GM12892 (cell line): ENCODE measurements around the gene CSAD.

Experiments
- POLR2A ChIP-seq: IDR thresholded peaks from 2 replicates; pipeline ENCODE4 v1.6.1; 2011; ENCODE audit warnings: low read depth, low read length, control low read depth
- POLR2AphosphoS5 ChIP-seq: IDR thresholded peaks from 2 replicates; pipeline ENCODE4 v1.6.1; 2011; ENCODE audit warnings: low read depth, low read length, control low read depth
- TAF1 ChIP-seq: IDR thresholded peaks from 2 replicates; pipeline ENCODE4 v1.6.1; 2011; ENCODE audit warnings: low read depth, mild to moderate bottlenecking, control low read depth, low read length, borderline replicate concordance

- TF ChIP-seq POLR2A (no peak), TAF1 (no peak), POLR2AphosphoS5 (no peak)
These were observed 34.8 kb upstream of the CSAD start for GRCh38 chr12:53215497-53215896.
